MM.1S (cell line): ENCODE results near the gene MFSD11.

ENCODE experiments used
- EZH2 ChIP-seq: fragments of 300-600 bp; sonication (generic); optimal IDR thresholded peaks from 2 replicates; pipeline ENCODE3; 2017; ENCODE audit warnings: low read depth, mild to moderate bottlenecking, antibody characterized with exemption, low read length, mixed read lengths
- TF ChIP-seq, protein P1 (sequence below): fragments of 300-600 bp; sonication (generic); IDR thresholded peaks from 2 replicates; pipeline ENCODE4 v1.5.1; 2016; ENCODE audit warnings: antibody characterized with exemption, low read length, mixed read lengths

GRCh38 chr17:76697702-76698465 lies 40.0 kb upstream of the MFSD11 start:
- TF ChIP-seq, protein P1, sequence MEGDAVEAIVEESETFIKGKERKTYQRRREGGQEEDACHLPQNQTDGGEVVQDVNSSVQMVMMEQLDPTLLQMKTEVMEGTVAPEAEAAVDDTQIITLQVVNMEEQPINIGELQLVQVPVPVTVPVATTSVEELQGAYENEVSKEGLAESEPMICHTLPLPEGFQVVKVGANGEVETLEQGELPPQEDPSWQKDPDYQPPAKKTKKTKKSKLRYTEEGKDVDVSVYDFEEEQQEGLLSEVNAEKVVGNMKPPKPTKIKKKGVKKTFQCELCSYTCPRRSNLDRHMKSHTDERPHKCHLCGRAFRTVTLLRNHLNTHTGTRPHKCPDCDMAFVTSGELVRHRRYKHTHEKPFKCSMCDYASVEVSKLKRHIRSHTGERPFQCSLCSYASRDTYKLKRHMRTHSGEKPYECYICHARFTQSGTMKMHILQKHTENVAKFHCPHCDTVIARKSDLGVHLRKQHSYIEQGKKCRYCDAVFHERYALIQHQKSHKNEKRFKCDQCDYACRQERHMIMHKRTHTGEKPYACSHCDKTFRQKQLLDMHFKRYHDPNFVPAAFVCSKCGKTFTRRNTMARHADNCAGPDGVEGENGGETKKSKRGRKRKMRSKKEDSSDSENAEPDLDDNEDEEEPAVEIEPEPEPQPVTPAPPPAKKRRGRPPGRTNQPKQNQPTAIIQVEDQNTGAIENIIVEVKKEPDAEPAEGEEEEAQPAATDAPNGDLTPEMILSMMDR, result no peak
- TF ChIP-seq EZH2, result no peak
